Germinal center (tissue), 1 donor: ENCODE measurements around the gene PRR15L.
"Not testable (repeated sequence)": the region's sequence is repeated elsewhere in the genome, so short reads cannot be mapped to it uniquely, and the experiment has no call there.

Source experiments
- DNase-seq: peaks from one replicate; pipeline ENCODE4 v3.0.0; 2012; ENCODE audit warnings: mixed read lengths, low spot score

PRR15L gene, protein sequence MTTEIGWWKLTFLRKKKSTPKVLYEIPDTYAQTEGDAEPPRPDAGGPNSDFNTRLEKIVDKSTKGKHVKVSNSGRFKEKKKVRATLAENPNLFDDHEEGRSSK

DNA sequence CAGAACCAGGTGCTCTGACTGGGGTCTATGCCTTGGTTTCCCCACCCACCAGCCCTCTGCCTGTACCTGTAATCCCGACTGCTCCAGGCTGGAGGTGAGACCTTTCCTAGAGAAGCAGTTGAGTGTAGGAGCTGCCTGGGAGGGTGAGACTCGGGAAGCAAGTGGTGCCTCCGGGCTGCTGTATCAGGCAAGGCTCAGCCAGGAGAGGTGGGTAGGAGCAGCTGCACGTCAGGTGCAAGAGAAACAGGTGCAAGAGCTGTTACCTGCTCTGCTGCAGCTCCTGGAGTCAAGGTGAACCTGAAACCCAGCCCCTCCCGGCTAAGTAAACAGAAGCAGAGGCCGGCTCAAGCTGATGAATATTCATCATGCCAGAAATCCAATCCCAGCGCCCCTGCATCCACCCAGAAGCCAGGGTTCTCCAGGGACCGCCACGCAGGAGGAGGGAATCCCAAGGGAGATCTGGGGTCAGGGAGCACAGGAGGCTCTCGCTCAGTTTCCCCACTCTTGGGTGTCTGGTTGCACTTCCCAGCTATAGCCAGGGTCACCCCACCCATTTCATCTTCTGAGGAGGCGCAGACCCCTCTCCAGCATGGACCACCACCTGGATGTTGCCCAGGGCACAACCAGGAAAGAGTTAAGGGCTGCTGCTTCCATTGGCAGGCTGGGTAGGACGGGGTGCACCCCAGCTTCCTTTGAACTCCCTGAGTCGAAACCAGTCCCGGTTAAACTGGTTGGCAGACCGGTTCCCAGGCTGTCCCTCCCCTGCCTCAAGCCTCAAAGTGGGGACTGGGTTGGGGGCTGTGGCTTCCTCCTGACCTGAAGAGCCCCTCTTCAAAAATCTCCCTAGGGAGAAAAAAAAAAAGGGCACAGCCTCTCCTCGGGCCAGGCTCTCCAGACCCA is at the start of gene PRR15L:
Gene PRR15L (minus strand): TSS at position 293 of the 900 bp plus-strand sequence. CDS start 4,649 bp downstream, outside the sequence.
- no peak for DNase-seq

- DNase-seq: no peak
Measured at GRCh38 chr17:48006936-48007709, 49.4 kb upstream of the PRR15L start.

- DNase-seq: no peak
Measured at GRCh38 chr17:48004983-48005382, 47.3 kb upstream of the PRR15L start.

GRCh38 chr17:48003417-48004151 is 45.9 kb upstream of the PRR15L start:
- DNase-seq: no peak

GRCh38 chr17:48002916-48003416 is 45.3 kb upstream of the PRR15L start:
- DNase-seq: no peak

GRCh38 chr17:48002266-48002915 is 44.7 kb upstream of the PRR15L start:
- no peak for DNase-seq

DNA sequence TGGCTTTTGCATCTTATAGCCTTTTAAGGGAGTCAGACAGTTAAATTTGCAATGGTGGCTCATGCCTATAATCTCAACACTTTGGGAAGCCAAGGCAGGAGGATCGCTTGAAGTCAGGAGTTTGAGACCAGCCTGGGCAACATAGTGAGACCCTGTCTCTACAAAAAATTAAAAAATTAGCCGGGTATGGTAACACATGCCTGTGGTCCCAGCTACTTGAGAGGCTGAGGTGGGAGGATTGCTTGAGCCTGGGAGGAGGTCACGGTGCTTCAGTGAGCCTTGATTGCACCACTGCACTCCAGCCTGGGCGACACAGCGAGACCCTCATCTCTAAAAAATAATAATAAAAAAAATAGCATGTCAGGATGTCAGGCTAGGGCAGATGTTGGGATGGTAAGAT is 44.0 kb upstream of the PRR15L start:
- not testable (repeated sequence) for DNase-seq

DNA sequence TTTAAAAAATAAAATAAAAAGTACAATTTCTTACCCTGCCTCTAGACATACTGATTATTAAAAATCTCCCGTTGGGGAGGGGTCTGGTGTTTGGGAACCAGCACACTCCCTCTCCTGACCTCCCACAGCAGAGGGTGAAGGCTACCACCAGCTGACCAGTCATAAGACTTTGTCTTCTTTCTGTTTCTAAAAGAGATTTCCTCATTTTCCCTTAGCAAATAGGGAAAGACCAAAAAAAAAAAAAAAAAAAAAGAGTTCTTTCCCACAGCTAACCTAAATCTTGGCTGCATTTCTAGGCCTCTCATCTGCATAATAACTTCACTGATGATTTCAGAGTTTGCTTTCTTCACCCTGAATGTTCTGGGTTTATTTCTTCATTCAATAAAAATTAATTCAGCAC is 43.5 kb upstream of the PRR15L start:
- no peak for DNase-seq

DNA sequence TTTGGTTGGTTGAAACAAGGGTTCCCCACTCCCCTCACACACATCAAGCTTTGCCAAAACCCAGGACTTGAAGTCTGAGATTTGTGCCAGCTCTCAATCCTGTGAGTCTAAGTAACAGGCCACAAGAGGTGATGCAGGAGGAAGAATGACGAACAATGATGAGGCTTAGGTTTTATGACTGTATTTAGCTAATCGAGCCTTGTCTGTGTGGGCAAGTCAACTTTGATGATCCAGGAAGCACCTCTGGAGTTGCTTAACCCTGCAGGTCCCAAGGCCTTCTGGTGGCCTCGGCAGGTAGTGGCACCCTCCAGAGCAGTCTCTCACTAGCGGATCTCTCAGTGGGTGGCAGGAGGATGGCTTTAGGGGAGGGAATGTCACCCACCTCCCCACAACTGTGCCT is 41.9 kb upstream of the PRR15L start:
- DNase-seq: no peak

DNA sequence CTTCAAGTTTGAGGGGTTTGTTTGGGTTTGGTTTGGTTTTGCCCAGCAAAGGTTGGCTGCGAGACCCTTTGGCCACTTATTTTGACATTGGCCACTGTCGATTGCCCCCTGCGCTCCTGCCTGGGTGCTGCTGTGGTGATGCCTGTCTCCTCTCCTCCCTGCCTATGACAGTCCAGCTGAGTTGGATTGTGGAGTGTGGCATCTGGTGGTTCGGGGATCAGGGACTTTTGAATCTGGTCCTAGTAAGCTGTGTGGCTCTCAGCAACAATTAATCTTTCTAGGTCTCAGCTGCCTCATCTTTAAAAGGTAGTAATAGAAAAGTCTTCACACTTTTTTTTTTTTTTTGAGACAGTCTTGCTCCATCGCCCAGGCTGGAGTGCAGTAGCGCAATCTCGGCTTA is 40.4 kb upstream of the PRR15L start:
- DNase-seq: no peak

GRCh38 chr17:47997586-47997985 is 39.9 kb upstream of the PRR15L start:
- DNase-seq: no peak

DNA sequence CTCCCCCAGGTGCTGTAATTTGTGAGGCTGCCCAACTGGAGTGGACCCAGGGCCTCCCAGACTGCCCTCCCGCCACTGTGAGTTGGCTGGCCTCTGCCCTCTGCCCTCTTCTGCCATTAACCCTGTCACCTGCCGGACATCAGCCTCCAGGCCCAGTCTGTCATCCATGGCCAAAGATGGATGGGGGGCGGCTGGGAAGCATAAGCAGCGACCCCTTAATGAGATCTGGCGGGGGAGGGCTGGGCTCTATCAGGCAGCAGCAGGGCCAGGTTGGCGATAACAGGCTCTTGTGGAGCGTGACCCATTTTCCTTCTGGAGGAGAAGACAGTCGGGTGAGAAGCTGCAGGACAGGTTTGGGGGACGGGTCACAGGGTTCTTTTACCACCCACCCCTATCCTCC is 38.5 kb upstream of the PRR15L start:
- no peak for DNase-seq

- DNase-seq: no peak
Measured at GRCh38 chr17:47995241-47995935, 37.7 kb upstream of the PRR15L start.

- no peak for DNase-seq
Measured at GRCh38 chr17:47994724-47995123, 37.0 kb upstream of the PRR15L start.

GRCh38 chr17:47993964-47994363 is 36.3 kb upstream of the PRR15L start:
- DNase-seq: no peak

- no peak for DNase-seq
Measured at GRCh38 chr17:47993031-47993564, 35.4 kb upstream of the PRR15L start.

DNA sequence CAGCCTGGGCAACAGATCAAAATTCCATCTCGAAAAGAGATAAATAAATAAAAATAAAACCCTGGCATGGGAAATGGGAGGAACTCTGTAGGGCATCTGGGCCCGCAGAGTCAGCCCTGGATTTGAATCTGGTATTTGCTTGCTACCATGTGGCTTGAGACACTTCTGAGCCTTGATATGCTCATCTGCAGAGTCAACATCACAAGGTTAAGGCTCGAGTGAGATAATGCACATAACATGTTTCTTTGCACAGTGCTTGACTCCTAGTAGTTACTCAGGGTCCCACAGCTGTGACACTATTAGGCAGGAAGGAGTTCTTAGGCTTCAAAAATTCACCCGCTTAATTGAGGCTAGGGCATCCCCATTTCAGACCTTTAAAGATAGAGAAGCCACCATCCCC is 34.5 kb upstream of the PRR15L start:
- DNase-seq: no peak

- DNase-seq: no peak
Measured at GRCh38 chr17:47990962-47991731, 33.5 kb upstream of the PRR15L start.

GRCh38 chr17:47989700-47990099 is 32.0 kb upstream of the PRR15L start:
- no peak for DNase-seq

GRCh38 chr17:47989159-47989558 is 31.5 kb upstream of the PRR15L start:
- DNase-seq: no peak
